ENCODE data around the gene CIC.

CIC gene

DNA sequence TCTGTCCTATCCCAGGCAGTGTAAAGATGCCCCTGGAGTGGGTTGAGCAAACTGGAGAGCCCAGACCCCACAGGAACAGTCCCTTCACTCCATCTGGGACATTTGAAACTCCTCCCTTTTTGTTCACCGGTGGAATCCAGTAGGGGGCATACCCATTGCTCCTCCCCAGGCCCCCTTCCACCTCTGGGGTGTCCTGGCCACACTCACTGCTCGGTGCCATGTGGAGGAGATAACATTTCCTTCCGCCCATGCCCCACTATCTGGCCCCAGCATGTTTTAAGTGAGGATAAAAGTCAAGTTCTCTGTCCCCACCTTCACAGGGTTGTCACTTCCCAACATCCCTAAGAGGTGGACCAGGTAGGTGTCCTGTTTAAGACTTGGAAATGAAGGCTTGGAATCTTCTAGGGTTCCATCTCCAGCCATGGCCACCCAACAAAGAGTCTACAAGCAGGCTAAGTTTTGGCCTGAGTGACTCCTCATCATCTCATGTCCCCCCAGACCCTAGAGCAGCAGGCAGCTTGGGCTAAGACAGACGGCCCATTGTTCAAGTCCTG, 39.7 kb upstream of the CIC start:
- TF ChIP-seq, protein P1, sequence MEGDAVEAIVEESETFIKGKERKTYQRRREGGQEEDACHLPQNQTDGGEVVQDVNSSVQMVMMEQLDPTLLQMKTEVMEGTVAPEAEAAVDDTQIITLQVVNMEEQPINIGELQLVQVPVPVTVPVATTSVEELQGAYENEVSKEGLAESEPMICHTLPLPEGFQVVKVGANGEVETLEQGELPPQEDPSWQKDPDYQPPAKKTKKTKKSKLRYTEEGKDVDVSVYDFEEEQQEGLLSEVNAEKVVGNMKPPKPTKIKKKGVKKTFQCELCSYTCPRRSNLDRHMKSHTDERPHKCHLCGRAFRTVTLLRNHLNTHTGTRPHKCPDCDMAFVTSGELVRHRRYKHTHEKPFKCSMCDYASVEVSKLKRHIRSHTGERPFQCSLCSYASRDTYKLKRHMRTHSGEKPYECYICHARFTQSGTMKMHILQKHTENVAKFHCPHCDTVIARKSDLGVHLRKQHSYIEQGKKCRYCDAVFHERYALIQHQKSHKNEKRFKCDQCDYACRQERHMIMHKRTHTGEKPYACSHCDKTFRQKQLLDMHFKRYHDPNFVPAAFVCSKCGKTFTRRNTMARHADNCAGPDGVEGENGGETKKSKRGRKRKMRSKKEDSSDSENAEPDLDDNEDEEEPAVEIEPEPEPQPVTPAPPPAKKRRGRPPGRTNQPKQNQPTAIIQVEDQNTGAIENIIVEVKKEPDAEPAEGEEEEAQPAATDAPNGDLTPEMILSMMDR (IDR thresholded peaks at IDR 0.05) = no peak

DNA sequence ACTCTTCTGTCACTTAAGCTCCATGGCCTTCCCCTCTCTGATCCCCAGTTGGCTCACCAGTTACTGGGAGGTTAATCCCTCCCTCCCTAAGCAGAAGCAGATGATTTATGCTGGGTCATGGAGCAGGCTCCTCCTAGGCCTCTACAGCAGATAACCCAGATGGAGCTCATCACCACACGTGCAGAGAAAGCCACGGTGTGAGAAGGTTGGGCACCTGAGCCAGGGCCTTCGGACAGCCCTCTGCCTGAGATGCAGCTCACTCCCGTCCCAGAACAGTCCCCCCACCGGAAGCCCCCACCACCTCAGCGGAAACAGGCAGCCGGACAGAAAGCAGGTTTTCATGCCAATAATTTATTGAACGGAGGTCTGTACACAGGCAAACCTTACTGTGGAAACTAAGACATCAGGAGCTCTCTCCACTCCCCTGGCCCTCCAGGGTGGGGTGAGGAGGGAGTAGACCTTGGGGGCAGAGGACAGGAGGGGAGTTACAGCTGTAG, 39.1 kb upstream of the CIC start:
- TF ChIP-seq, protein P1 (IDR thresholded peaks at IDR 0.05) = no peak

DNA sequence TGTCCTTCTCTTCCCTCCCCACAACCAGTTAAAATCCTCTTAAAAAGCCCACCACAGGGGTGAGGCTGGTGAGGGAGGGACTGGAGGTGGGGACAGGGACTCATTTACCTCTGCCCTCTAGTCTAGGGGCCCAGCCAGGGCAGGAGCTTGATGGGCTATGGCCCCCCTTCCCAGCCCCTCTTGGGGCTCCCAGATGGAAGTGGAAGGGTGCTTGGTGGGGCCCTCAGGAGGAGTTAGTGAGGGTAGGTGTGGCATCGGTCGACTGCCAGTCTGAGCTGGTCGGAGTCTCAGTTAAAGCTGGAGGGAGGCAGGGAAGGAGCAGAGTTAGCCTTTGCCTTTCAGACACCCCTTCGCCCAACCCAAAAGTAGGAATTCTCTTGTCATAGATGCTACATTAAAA, 38.5 kb upstream of the CIC start:
- TF ChIP-seq, protein P1 (IDR thresholded peaks at IDR 0.05) = no peak

DNA sequence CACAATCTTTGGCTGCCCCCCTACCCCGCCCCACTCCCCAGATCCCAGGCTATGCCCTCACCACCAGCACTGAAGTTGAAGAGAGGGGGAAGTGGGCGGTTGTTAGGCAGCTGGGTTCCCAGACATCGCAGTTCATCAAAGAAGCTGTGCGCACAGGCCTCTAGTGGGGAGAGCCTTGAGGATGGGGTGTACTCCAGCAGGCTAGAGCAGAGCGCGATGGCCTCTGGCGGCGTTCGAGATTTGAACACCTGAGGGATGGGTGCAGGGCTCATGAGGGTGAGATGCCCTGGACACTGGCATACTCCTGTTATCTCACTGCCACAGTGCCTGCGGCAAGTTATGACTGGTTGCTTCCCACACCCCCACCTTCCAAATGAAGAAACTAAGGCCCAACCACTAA, 36.6 kb upstream of the CIC start:
- TF ChIP-seq, protein P1 (IDR thresholded peaks at IDR 0.05) = no peak

DNA sequence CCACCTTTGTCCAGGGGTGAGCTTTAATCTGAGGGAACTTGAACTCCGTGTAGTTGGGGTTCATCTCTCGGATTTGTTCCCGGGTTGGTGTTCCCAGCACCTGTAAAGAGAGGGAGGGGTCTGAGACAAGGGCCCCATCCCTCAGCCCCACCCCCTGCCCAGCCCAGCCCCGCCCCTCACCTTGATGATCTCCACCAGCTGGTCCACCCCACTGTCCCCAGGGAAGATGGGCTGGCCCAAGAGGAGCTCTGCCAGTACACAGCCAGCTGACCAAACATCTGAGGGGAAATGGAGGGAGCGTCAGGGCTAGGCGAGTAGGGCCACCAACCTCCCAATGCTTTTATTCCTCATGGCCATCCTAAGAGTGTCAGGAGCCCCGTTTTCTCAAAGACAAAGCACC, 35.9 kb upstream of the CIC start:
- TF ChIP-seq, protein P1 (IDR thresholded peaks at IDR 0.05) = no peak

DNA sequence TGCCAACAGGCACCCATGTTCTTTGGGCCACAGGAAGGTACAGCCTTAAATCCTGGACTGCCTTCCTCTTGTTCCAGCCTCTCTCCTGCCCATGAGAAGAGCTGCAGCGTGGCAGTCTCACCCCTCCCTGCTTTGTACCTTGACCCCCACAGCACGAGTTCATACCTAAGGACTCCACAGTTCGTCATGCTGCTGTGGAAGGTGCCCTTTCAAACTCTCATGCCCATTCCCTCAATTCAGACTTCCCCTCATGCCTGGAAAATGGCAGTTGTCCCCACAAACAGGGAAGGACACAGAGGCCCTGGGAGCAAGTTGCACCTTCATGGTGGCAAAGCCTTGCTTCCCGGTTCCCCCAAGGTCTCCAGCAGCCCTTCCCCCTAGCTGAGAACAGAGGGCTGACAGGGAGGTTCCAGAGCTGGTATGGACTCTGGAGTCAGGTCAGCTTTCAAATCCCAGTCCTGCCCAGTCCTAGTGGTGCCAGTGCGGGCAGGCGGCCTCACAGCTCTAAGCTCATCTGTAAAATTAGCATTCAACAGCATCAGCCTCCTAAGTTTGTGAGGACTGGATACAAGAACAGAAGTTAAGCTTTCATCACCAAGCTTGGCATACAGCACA, 35.3 kb upstream of the CIC start:
- TF ChIP-seq, protein P1 (IDR thresholded peaks at IDR 0.05) = no peak

DNA sequence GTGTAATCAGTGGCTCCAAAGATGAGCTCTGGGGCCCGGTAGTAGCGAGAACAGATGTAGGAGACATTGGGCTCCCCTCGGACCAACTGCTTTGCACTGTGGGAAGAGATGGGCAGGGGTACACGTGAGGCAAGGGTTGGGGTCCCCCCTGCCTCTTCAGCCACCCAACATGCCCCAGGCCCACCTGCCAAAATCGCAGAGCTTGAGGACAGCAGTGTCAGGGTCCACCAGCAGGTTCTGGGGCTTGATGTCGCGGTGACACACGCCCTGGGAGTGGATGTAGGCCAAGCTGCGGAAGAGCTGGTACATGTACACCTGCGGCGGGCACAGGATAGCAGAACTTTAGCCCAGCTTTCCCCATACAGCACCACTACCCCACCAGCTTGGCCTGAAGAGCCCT, 34.7 kb upstream of the CIC start:
- TF ChIP-seq, protein P1 (IDR thresholded peaks at IDR 0.05) = no peak

Measured in LNCAP (cell line).